Naive thymus-derived CD4-positive, alpha-beta T cell (primary cell): Measurements from ENCODE around the gene HOXA5. TPM values are rescaled to one million over a fixed set of nuclear protein-coding genes. Genes with fewer than 3 reads are reported as not detected.

Experiments used
- ATAC-seq: fragments of 150-1000 bp; cut with Tn5 transposase; 2 replicates; pipeline ENCODE4 v1.10.0; 2021; ENCODE audit warnings: mild to moderate bottlenecking, moderate library complexity
- CTCF ChIA-PET: fragments of 350-600 bp; sonication (Branson Sonifier 250); formaldehyde crosslinking; loops from one replicate; lab custom pipeline; 2021; ENCODE audit warnings: antibody characterized with exemption; lab: Charles Lee
- POLR2A ChIA-PET: fragments of 350-600 bp; sonication (Branson Sonifier 250); formaldehyde crosslinking; loops from one replicate; lab custom pipeline; 2021; ENCODE audit warnings: antibody characterized with exemption, inconsistent platforms; lab: Charles Lee
- DNase-seq, 9 donors: peaks; one replicate each; pipeline versions ENCODE4 v3.0.0 to v3.0.0-alpha.2; 2020 to 2022; ENCODE audit warnings: mixed read lengths in 1 of 9
- H3K27ac ChIP-seq: one replicate; pipeline ENCODE4 v1.7.0; 2013; ENCODE audit warnings: mild to moderate bottlenecking, low read depth, low read length, moderate library complexity
- H3K27me3 ChIP-seq, 2 donors: one replicate each; pipeline ENCODE4 v1.7.0; 2013; ENCODE audit warnings: low read length in 2 of 2, mild to moderate bottlenecking in 2 of 2, moderate library complexity in 2 of 2; ENCODE audit not compliant: control insufficient read depth in 2 of 2, insufficient read depth in 2 of 2
- H3K36me3 ChIP-seq, 3 experiments: 1 replicate in 2 of 3; 2 replicates in 1 of 3; pipeline ENCODE4 v1.7.0; 2013; ENCODE audit warnings: low read length in 3 of 3, mild to moderate bottlenecking in 3 of 3, moderate library complexity in 1 of 3; ENCODE audit not compliant: insufficient read depth in 3 of 3, control insufficient read depth in 2 of 3
- H3K4me1 ChIP-seq, 2 donors: one replicate each; pipeline ENCODE4 v1.7.0; 2013; ENCODE audit warnings: low read length in 2 of 2, mild to moderate bottlenecking in 2 of 2, moderate library complexity in 1 of 2; ENCODE audit not compliant: control insufficient read depth in 2 of 2, insufficient read depth in 2 of 2
- H3K4me3 ChIP-seq: 2 replicates; pipeline ENCODE4 v1.7.0; 2013; ENCODE audit warnings: mild to moderate bottlenecking, low read length
- H3K9me3 ChIP-seq, 3 experiments: 1 replicate in 2 of 3; 2 replicates in 1 of 3; pipeline ENCODE4 v1.7.0; 2013; ENCODE audit warnings: low read length in 3 of 3; ENCODE audit not compliant: control insufficient read depth in 2 of 3
- H3K27ac Mint-ChIP-seq, 9 donors: one replicate each; pipeline ENCODE4 v1.8.0; 2020 to 2022; ENCODE audit warnings: mixed read lengths in 9 of 9, mild to moderate bottlenecking in 8 of 9, moderate library complexity in 5 of 9, inconsistent platforms in 2 of 9
- H3K27me3 Mint-ChIP-seq, 5 donors: one replicate each; pipeline ENCODE4 v1.8.0; 2021 to 2022; ENCODE audit warnings: mixed read lengths in 5 of 5, mild to moderate bottlenecking in 1 of 5
- H3K36me3 Mint-ChIP-seq, 5 donors: one replicate each; pipeline ENCODE4 v1.8.0; 2020 to 2022; ENCODE audit warnings: mixed read lengths in 5 of 5, mild to moderate bottlenecking in 3 of 5, inconsistent platforms in 1 of 5
- H3K4me1 Mint-ChIP-seq, 7 donors: one replicate each; pipeline ENCODE4 v1.8.0; 2020 to 2022; ENCODE audit warnings: mixed read lengths in 7 of 7, mild to moderate bottlenecking in 3 of 7, inconsistent platforms in 1 of 7
- H3K4me3 Mint-ChIP-seq, 10 donors: one replicate each; pipeline ENCODE4 v1.8.0; 2020 to 2022; ENCODE audit warnings: mild to moderate bottlenecking in 10 of 10, mixed read lengths in 10 of 10, moderate library complexity in 6 of 10, inconsistent platforms in 2 of 10
- H3K9me3 Mint-ChIP-seq, 11 donors: one replicate each; pipeline ENCODE4 v1.8.0; 2020 to 2022; ENCODE audit warnings: mixed read lengths in 11 of 11, mild to moderate bottlenecking in 4 of 11, inconsistent platforms in 1 of 11, moderate library complexity in 1 of 11
- intact Hi-C, 2 donors: fragments of 100-400 bp; cut with micrococcal nuclease; formaldehyde crosslinking; loops; one replicate each; pipeline ENCODE4 v1.15.1; 2023
- polyA plus RNA-seq, 2 donors: library from polyadenylated mRNA; unstranded; fragments of 300-500 nt; fragmentation: Illumina TruSeq; gene quantifications; one replicate each; pipeline ENCODE4 v1.2.3, GENCODE V29; 2021
- total RNA-seq, 6 experiments: library from RNA in 5 of 6; stranded (reverse) in 5 of 6; gene quantifications; 1 replicate in 5 of 6; 2 replicates in 1 of 6; pipeline ENCODE4 v1.2.3 and lab custom pipeline; 2021 to 2026

Gene HOXA5
- total and polyA plus RNA-seq, 7 experiments from 2014 or later, result 0.88 to 2.2 TPM; not detected in 5

- no peak overlapping the region for H3K4me3 ChIP-seq
- H3K36me3 Mint-ChIP-seq, result peaks cover 0 to 3% (median 0%) of the 10 kb centered on the region in 5 donors
- peaks cover 0 to 11% (median 5%) of the 10 kb centered on the region in 7 donors for H3K4me1 Mint-ChIP-seq
- DNase-seq (no peak), ATAC-seq (no peak)
- ChIA-PET CTCF (no interaction called here), POLR2A (no interaction called here)
- H3K9me3 ChIP-seq, result no peaks in the 10 kb centered on the region
- H3K36me3 ChIP-seq, result no peaks in the 10 kb centered on the region
- H3K4me1 ChIP-seq, result no peaks in the 10 kb centered on the region
- peaks cover 0 to 2% (median 0%) of the 10 kb centered on the region in 11 donors for H3K9me3 Mint-ChIP-seq
- no peak overlapping the region for H3K27ac Mint-ChIP-seq
- H3K27me3 Mint-ChIP-seq, result peaks cover 40 to 64% (median 59%) of the 10 kb centered on the region in 5 donors
- peaks cover 0 to 4% of the 10 kb centered on the region in 2 donors for H3K27me3 ChIP-seq
- intact Hi-C loops, result no loop called here
- no peak overlapping the region for H3K4me3 Mint-ChIP-seq
- H3K27ac ChIP-seq, result no peak overlapping the region
These were observed 4.0 kb downstream of the HOXA5 start for GRCh38 chr7:27139334-27140125.

- no peaks in the 10 kb centered on the region for H3K4me1 ChIP-seq
- Mint-ChIP-seq H3K27me3 (peaks cover 46 to 66% (median 64%) of the 10 kb centered on the region in 5 donors), H3K4me1 (peaks cover 0 to 15% (median 5%) of the 10 kb centered on the region in 7 donors), H3K9me3 (peaks cover 0 to 2% (median 0%) of the 10 kb centered on the region in 11 donors), H3K4me3 (no peak overlapping the region), H3K36me3 (peaks cover 0 to 3% (median 0%) of the 10 kb centered on the region in 5 donors), H3K27ac (no peak overlapping the region)
- intact Hi-C loops, result no loop called here
- DNase-seq (no peak), ATAC-seq (no peak)
- H3K27ac ChIP-seq, result no peak overlapping the region
- peaks cover 0 to 6% of the 10 kb centered on the region in 2 donors for H3K27me3 ChIP-seq
- CTCF ChIA-PET, result no interaction called here
- no peaks in the 10 kb centered on the region for H3K9me3 ChIP-seq
- H3K4me3 ChIP-seq, result no peak overlapping the region
- POLR2A ChIA-PET, result no interaction called here
- H3K36me3 ChIP-seq, result no peaks in the 10 kb centered on the region
These were observed 4.5 kb downstream of the HOXA5 start for GRCh38 chr7:27138985-27139333.

- H3K27ac ChIP-seq, result no peak overlapping the region
- H3K36me3 ChIP-seq, result no peaks in the 10 kb centered on the region
- intact Hi-C loops, result no loop called here
- peaks cover 0 to 6% of the 10 kb centered on the region in 2 donors for H3K27me3 ChIP-seq
- H3K9me3 ChIP-seq, result no peaks in the 10 kb centered on the region
- DNase-seq, result no peak
- peaks cover 0 to 3% (median 0%) of the 10 kb centered on the region in 5 donors for H3K36me3 Mint-ChIP-seq
- peaks cover 0 to 2% (median 0%) of the 10 kb centered on the region in 11 donors for H3K9me3 Mint-ChIP-seq
- H3K4me1 Mint-ChIP-seq, result peaks cover 0 to 18% (median 5%) of the 10 kb centered on the region in 7 donors
- peaks cover 50 to 69% (median 67%) of the 10 kb centered on the region in 5 donors for H3K27me3 Mint-ChIP-seq
- H3K27ac Mint-ChIP-seq, result no peak overlapping the region
- ATAC-seq, result no peak
- H3K4me3 Mint-ChIP-seq, result no peak overlapping the region
- no peak overlapping the region for H3K4me3 ChIP-seq
- CTCF ChIA-PET, result no interaction called here
- POLR2A ChIA-PET, result no interaction called here
- no peaks in the 10 kb centered on the region for H3K4me1 ChIP-seq
These were observed 5.0 kb downstream of the HOXA5 start for GRCh38 chr7:27138472-27138871.

GRCh38 chr7:27137640-27138315, 5.7 kb downstream of the HOXA5 start:
- Mint-ChIP-seq H3K9me3 (peaks cover 0 to 2% (median 0%) of the 10 kb centered on the region in 11 donors), H3K27ac (no peak overlapping the region), H3K4me3 (no peak overlapping the region), H3K36me3 (peaks cover 0 to 3% (median 0%) of the 10 kb centered on the region in 5 donors), H3K4me1 (peaks cover 0 to 18% (median 3%) of the 10 kb centered on the region in 7 donors), H3K27me3 (peaks cover 54 to 76% (median 70%) of the 10 kb centered on the region in 5 donors)
- no peak overlapping the region for H3K4me3 ChIP-seq
- H3K4me1 ChIP-seq, result no peaks in the 10 kb centered on the region
- ChIA-PET CTCF (no interaction called here), POLR2A (no interaction called here)
- peaks cover 0 to 6% of the 10 kb centered on the region in 2 donors for H3K27me3 ChIP-seq
- H3K9me3 ChIP-seq, result no peaks in the 10 kb centered on the region
- intact Hi-C loops, result no loop called here
- ATAC-seq, result no peak
- DNase-seq, result no peak
- H3K36me3 ChIP-seq, result no peaks in the 10 kb centered on the region
- H3K27ac ChIP-seq, result no peak overlapping the region

GRCh38 chr7:27134392-27134791, 9.1 kb downstream of the HOXA5 start:
- Histone ChIP-seq H3K27me3 (peaks cover 0 to 6% of the 10 kb centered on the region in 2 donors), H3K4me3 (no peak overlapping the region), H3K9me3 (no peaks in the 10 kb centered on the region), H3K36me3 (no peaks in the 10 kb centered on the region), H3K4me1 (no peaks in the 10 kb centered on the region), H3K27ac (no peak overlapping the region)
- ATAC-seq, result no peak
- Mint-ChIP-seq H3K4me1 (peaks cover 0 to 18% (median 2%) of the 10 kb centered on the region in 7 donors), H3K36me3 (peaks cover 0 to 3% (median 0%) of the 10 kb centered on the region in 5 donors), H3K4me3 (no peak overlapping the region), H3K27ac (no peak overlapping the region), H3K9me3 (no peaks in the 10 kb centered on the region), H3K27me3 (peaks cover 53 to 71% (median 65%) of the 10 kb centered on the region in 5 donors)
- intact Hi-C loops, result loop anchor here in 1 of 2 donors (5.0 kb wide), 1 partner anchor 37 kb away; the partner anchor contains the start of gene HOXA1
- ChIA-PET CTCF (no interaction called here), POLR2A (no interaction called here)
- DNase-seq, result no peak

GRCh38 chr7:27133409-27134231, 9.9 kb downstream of the HOXA5 start:
- peak overlapping the region in 1 of 10 donors; percentile 33 for H3K4me3 Mint-ChIP-seq
- H3K27me3 ChIP-seq, result peaks cover 0 to 6% of the 10 kb centered on the region in 2 donors
- peaks cover 0 to 2% (median 0%) of the 10 kb centered on the region in 5 donors for H3K36me3 Mint-ChIP-seq
- POLR2A ChIA-PET, result no interaction called here
- no peak overlapping the region for H3K4me3 ChIP-seq
- DNase-seq (no peak), ATAC-seq (no peak)
- H3K9me3 ChIP-seq, result no peaks in the 10 kb centered on the region
- H3K27me3 Mint-ChIP-seq, result peaks cover 53 to 73% (median 67%) of the 10 kb centered on the region in 5 donors
- peaks cover 0 to 18% (median 2%) of the 10 kb centered on the region in 7 donors for H3K4me1 Mint-ChIP-seq
- no peaks in the 10 kb centered on the region for H3K36me3 ChIP-seq
- no peak overlapping the region for H3K27ac Mint-ChIP-seq
- no peak overlapping the region for H3K27ac ChIP-seq
- no peaks in the 10 kb centered on the region for H3K4me1 ChIP-seq
- intact Hi-C loops, result loop anchor here in 1 of 2 donors (5.0 kb wide), 1 partner anchor 36 kb away; the partner anchor contains the start of gene HOXA1
- CTCF ChIA-PET, result no interaction called here
- no peaks in the 10 kb centered on the region for H3K9me3 Mint-ChIP-seq
